Breast epithelium (tissue), 4 donors: ENCODE data around the gene LHPP. TPM values are rescaled to one million over a fixed set of nuclear protein-coding genes. Genes with fewer than 3 reads are reported as not detected.

Source experiments
- DNase-seq, 2 donors: peaks; one replicate each; pipeline ENCODE4 v3.0.0-alpha.2; 2019; ENCODE audit warnings: low spot score in 2 of 2
- H3K27ac ChIP-seq, 2 donors: fragments of 200-600 bp; sonication (generic) in 1 of 2; one replicate each; pipeline ENCODE4 v1.5.1; 2016 to 2019; ENCODE audit warnings: mild to moderate bottlenecking in 1 of 2
- H3K27me3 ChIP-seq, 2 donors: fragments of 200-600 bp; sonication (generic) in 1 of 2; one replicate each; pipeline versions ENCODE4 v1.5.1 to v1.6.0; 2017 to 2019; ENCODE audit warnings: control low read depth in 1 of 2, mild to moderate bottlenecking in 1 of 2
- H3K36me3 ChIP-seq: fragments of 200-600 bp; one replicate; pipeline ENCODE4 v1.5.1; 2019
- H3K4me1 ChIP-seq, 2 donors: fragments of 200-600 bp; sonication (generic); one replicate each; pipeline ENCODE4 v1.5.1; 2016 to 2019; ENCODE audit warnings: control low read depth in 1 of 2
- H3K4me3 ChIP-seq, 3 donors: fragments of 200-600 bp; sonication (generic); 1 replicate in 2 of 3; 2 replicates in 1 of 3; pipeline ENCODE4 v1.5.1; 2016 to 2019; ENCODE audit warnings: mild to moderate bottlenecking in 3 of 3, moderate library complexity in 2 of 3
- H3K9me3 ChIP-seq, 2 donors: fragments of 200-600 bp; sonication (generic) in 1 of 2; one replicate each; pipeline ENCODE4 v1.5.1; 2016 to 2019; ENCODE audit warnings: control low read depth in 1 of 2
- CTCF ChIP-seq, 3 donors: fragments of 450-650 bp; IDR thresholded peaks; one replicate each; pipeline ENCODE4 v1.5.1; 2016 to 2017; ENCODE audit warnings: antibody characterized with exemption in 3 of 3, mild to moderate bottlenecking in 3 of 3, moderate library complexity in 3 of 3
- POLR2A ChIP-seq: fragments of 450-650 bp; IDR thresholded peaks from one replicate; pipeline ENCODE4 v1.6.1; 2016; ENCODE audit warnings: antibody characterized with exemption, mild to moderate bottlenecking, moderate library complexity
- POLR2AphosphoS5 ChIP-seq, 3 donors: sonication (generic); formaldehyde crosslinking; IDR thresholded peaks; one replicate each; pipeline ENCODE4 v1.6.1; 2017; ENCODE audit warnings: antibody characterized with exemption in 3 of 3
- intact Hi-C: fragments of 100-400 bp; cut with DNase I; formaldehyde crosslinking; loops from one replicate; pipeline ENCODE4 v1.15.1; 2023; ENCODE audit warnings: low total_unique reads
- total RNA-seq, 3 donors: library from RNA; depleted of rRNA; stranded (reverse); fragments of >200 nt; gene quantifications; one replicate each; pipeline ENCODE4 v1.1.0, GENCODE V29; 2016

The LHPP gene
- total RNA-seq, 3 donors from 2014 or later = 13.1 to 19.6 (median 17.0) TPM

GRCh38 chr10:124592736-124593430 is 131.3 kb downstream of the LHPP start:
- intact Hi-C loops = no loop called here
- no peaks in the 10 kb centered on the region for H3K27me3 ChIP-seq
- DNase-seq = no peak
- H3K36me3 ChIP-seq = no peaks in the 10 kb centered on the region
- H3K4me1 ChIP-seq = peaks cover 0 to 5% of the 10 kb centered on the region in 2 donors
- no peaks in the 10 kb centered on the region for H3K9me3 ChIP-seq
- TF ChIP-seq CTCF (IDR thresholded peaks at IDR 0.05) (no peak), POLR2AphosphoS5 (IDR thresholded peaks at IDR 0.05) (no peak), POLR2A (no peak)
- H3K27ac ChIP-seq = no peak overlapping the region
- no peak overlapping the region for H3K4me3 ChIP-seq

- intact Hi-C loops = no loop called here
- TF ChIP-seq CTCF (IDR thresholded peaks at IDR 0.05) = no peak
- no peak for TF ChIP-seq POLR2AphosphoS5 (IDR thresholded peaks at IDR 0.05)
- TF ChIP-seq POLR2A = no peak
- H3K4me1 ChIP-seq = peaks cover 0 to 5% of the 10 kb centered on the region in 2 donors
- no peaks in the 10 kb centered on the region for H3K9me3 ChIP-seq
- H3K36me3 ChIP-seq = no peaks in the 10 kb centered on the region
- no peak for DNase-seq
- no peak overlapping the region for H3K27ac ChIP-seq
- no peaks in the 10 kb centered on the region for H3K27me3 ChIP-seq
- H3K4me3 ChIP-seq = no peak overlapping the region
These were observed 131.9 kb downstream of the LHPP start for GRCh38 chr10:124593431-124593985.

- intact Hi-C loops = no loop called here
- TF ChIP-seq POLR2AphosphoS5 (IDR thresholded peaks at IDR 0.05) = no peak
- TF ChIP-seq POLR2A = no peak
- no peak for TF ChIP-seq CTCF (IDR thresholded peaks at IDR 0.05)
- no peaks in the 10 kb centered on the region for H3K9me3 ChIP-seq
These were observed 132.6 kb downstream of the LHPP start for GRCh38 chr10:124594240-124594639.

GRCh38 chr10:124595143-124595883 is 133.7 kb downstream of the LHPP start:
- DNase-seq = no peak
- H3K36me3 ChIP-seq = no peaks in the 10 kb centered on the region
- H3K27me3 ChIP-seq = no peaks in the 10 kb centered on the region
- H3K27ac ChIP-seq = no peak overlapping the region
- no peak for TF ChIP-seq CTCF (IDR thresholded peaks at IDR 0.05)
- H3K4me1 ChIP-seq = no peaks in the 10 kb centered on the region
- no peak overlapping the region for H3K4me3 ChIP-seq
- no peaks in the 10 kb centered on the region for H3K9me3 ChIP-seq
- intact Hi-C loops = no loop called here

More at GRCh38 chr10:124594240-124594639, 132.6 kb downstream of the LHPP start:
- no peaks in the 10 kb centered on the region for H3K27me3 ChIP-seq
- no peaks in the 10 kb centered on the region for H3K36me3 ChIP-seq
- H3K4me3 ChIP-seq = no peak overlapping the region
- peaks cover 0 to 1% of the 10 kb centered on the region in 2 donors for H3K4me1 ChIP-seq
- DNase-seq = no peak
- no peak overlapping the region for H3K27ac ChIP-seq
